Activated T-cell treated with anti-CD3 and anti-CD28 coated beads for 24 hours (primary cell): Measurements from ENCODE around the gene SLC25A25.
"Not testable (repeated sequence)": the region's sequence is repeated elsewhere in the genome, so short reads cannot be mapped to it uniquely, and the experiment has no call there.

Source experiments
- DNase-seq: peaks from one replicate; pipeline ENCODE4 v3.0.0-alpha.2; 2020; ENCODE audit warnings: low read depth

The SLC25A25 gene

DNA sequence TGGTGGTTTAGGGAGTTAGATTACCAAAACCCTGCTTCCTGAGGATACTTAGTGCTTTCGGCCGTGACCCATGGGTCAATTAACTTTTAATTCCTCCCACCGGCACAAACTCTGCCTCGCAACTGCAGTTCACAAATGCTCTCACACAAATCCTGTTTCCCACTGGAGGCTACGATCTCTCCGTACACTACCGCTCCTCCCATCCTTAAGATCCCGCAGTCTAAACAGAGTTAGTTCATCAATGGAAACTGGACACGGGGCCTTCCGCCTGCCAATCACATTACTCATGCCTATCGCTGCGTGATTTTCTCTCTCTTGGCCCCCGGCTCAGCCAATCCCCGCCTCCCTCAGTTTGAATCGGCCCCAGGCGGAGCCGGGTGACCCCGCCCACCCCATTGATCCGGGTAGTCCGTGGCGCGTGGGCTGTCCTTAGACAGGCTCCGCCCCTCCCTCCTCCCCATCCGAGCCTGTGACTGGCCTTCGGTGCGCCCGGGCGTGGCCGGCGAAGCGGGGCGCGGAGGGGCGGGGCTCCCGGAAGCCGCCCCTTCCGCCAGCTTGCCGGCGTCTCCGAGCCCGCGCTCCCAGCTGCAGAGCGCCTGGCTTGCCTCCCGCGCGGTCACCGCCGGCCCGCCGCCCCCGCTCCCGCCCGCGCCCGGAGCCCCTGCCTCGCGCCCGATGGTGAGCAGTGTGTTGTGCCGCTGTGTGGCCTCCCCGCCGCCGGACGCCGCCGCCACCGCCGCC lies at the start of gene SLC25A25:
TSS of gene SLC25A25 (plus strand) at position 588 of the 741 bp plus-strand sequence. CDS start at position 676, 88 bp downstream.
- peak; percentile 100 for DNase-seq

DNA sequence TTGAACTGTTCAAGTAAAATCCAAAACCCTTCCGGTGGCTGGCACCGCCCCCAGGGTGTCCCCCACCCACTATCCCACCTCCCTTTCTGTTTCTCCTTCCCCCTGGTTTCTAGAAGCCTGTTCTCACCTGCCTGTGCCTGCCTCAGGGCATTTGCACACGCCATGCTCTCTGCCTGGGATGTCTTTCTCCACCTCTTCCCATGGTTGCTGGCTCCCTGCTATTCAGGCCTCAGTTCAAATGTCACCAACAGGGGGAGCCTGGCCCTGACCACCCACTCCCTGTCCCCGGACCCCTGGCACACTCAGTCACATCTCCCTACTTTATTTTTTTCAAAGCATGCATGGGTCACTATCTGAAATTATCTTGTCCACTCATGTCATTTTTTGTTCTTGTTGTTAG lies 47.3 kb upstream of the SLC25A25 start:
- DNase-seq: no peak

DNA sequence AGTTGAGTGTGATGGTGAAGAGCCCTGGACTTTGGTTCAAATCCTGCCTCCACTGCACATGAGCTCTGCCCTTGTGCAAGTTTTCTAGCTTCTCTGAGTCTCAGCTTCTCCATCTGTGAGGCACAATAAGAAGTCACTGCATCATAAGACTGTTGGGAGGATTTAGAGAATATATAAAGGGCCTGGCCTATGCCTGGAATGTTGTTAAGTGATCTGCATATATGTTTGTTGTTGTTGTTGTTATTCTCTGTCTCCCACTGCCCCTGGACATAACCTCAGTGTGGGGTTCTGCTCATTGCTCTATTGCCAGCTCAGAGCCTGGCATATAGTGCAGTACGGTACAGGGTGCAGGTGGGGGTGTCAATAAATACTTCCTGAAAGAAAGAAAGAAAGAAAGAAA lies 46.9 kb upstream of the SLC25A25 start:
- DNase-seq: no peak

DNA sequence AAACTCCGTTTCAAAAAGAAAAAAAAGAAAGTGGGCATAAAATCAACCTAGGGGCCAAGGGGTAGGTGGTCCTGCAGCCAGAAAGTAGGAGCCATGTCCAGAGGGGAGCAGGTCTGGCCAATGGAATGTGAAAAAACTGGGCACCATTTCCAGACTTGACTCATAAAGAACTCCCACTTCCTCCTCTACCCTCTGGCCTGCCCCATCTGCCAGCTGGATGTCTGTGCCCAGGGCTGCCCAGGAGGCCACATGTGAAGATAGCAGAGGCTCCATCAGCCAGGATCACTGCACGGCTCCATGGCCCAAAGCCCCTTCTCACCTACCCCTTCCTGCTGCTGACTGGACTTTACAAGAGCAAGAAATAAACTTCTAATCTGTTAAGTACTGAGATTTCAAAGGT lies 45.1 kb upstream of the SLC25A25 start:
- no peak for DNase-seq

DNA sequence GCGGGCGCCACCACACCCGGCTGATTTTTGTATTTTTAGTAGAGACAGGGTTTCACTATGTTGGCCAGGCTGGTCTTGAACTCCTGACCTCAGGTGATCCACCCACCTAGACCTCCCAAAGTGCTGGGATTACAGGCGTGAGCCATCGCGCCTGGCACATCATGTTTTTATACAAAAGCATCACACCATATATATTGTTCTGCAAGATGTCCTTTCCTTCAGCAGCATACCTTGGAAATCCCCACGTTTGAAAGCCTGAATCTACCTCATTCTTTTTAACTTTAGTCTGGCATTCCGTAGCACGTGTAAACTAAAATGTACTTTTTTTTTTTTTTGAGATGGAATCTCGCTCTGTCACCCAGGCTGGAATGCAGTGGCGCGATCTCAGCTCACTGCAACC lies 44.4 kb upstream of the SLC25A25 start:
- not testable (repeated sequence) for DNase-seq

DNA sequence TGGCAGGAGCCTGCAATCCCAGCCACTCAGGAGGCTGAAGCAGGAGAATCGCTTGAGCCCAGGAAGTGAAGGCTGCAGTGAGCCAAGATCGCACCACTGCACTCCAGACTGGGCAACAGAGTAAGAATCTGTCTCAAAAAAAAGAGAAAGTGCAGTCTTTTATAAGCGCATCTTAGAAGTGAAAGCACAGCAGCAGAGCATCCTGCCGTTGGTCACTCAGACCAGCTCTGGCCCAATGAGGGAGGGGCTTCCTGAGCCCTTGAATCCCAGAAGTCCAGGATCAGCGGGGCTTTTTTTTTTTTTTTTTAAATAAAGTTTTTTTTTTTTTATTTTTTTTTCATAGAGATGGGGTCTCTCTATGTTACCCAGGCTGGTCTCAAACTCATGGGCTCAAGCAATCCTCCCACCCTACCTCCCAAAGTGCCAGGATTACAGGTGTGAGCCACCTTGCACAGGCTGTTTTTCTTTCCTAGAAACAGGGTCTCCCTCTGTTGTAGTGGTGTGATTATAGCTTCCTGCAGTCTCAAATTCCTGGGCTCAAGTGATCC lies 43.2 kb upstream of the SLC25A25 start:
- DNase-seq: no peak

DNA sequence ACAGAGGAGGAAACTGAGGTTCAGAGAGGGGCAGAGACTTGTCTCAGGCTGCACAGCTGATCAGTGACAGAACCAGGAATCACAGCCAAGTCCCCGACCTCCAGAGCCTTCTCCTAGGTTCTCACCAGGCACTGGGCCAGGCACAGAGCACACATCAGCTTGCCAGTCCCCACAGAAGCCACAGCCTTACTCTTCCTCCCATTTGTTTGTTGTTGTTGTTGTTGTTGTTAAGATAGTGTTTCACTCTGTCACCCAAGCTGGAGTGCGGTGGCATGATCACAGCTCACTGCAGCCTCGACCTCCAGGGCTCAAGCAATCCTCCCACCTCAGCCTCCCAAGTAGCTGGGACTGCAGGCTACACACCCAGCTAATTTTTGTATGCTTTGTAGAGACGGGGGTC lies 42.3 kb upstream of the SLC25A25 start:
- DNase-seq: no peak

DNA sequence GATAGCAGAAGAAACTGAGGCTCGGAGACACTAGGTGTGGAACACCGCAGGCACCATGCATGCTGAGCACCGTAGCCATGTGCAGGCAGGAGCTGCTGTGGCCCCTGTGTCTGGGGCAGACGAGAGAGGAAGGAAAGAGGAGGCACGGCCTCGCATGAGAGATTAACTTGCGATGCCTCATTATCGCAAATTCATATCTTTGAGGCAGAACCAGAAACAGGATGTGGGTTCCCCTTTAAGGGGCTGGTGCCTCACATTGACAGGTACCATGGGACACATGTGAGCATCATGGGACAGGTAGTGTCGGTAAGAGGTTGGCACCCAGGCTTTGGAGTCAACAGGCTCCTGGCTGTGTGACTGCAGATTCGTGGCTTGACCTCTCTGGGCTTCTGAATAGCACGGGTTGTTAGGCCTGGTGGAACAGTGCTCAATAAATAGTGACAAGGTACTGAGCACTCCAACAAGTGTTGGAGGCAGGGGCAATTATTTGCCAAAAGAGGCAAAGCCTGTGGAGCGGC lies 41.7 kb upstream of the SLC25A25 start:
- peak; percentile 63 for DNase-seq

DNA sequence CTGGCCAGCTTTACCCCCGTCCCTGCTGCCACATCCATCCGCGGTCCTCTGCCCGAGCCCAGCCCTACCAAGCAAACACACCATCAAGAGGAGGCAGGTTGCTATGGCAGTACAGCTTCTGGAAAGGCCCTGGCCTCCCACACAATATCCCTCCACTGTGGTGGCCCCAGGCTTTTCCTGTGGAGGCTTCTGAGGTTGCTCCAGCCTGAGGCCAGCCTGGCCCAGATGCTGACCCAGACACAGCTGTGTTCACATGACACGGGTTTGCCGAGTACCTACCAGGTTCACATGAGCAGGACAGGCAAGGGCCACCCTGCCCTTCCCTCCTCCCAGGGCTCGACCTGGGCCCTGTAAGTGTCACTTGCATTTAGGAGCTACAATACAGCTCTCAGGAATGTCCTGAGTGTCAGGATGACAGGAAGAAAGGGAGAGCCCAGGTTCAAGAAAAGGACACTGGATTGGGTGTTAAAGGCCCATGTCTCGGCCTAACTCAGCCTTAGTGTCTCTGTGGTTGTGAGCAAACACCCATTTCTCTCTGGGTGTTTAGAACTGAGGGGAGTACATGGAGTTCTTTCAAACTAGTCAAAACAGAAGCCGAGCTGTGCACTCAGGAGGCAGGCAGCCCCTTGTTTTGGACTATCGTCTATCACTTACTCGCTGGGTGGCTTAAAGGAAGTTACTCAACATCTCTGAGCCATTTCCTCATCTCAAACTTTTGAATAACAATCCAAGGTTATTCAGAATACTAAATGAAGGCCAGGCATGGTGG lies 41.1 kb upstream of the SLC25A25 start:
- DNase-seq: peak; percentile 38

DNA sequence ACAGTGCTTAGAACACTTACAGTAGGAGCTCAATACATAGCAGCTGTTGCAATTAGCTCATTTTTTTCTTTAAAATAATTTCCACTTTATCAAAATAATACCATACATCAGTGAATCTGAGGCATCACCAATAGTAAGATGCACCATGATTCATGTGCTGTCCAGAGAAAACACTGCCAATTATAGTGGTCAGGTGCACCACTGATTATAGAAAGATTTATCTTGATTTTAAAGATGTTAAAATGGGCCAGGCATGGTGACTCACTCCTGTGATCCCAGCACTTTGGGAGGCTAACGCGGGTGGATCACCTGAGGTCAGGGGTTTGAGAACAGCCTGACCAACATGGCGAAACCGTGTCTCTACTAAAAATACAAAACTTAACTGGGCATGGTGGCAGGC lies 40.3 kb upstream of the SLC25A25 start:
- DNase-seq: no peak

DNA sequence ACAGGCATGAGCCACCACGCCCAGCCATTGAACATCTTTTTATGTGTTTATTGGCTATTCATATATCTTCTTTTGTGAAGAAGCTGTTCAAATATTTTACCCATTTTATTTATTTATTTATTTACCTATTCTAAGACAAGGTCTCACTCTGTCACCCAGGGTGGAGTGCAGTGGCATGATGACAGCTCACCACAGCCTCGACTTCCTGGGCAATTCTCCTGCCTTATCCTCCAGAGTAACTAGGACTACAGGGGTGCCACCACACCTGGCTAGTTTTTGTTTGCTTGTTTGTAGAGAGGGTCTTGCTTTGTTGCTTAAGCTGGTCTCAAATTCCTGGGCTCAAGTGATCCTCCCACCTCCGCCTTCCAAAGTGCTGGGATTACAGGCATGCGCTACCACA lies 34.4 kb upstream of the SLC25A25 start:
- DNase-seq: no peak

DNA sequence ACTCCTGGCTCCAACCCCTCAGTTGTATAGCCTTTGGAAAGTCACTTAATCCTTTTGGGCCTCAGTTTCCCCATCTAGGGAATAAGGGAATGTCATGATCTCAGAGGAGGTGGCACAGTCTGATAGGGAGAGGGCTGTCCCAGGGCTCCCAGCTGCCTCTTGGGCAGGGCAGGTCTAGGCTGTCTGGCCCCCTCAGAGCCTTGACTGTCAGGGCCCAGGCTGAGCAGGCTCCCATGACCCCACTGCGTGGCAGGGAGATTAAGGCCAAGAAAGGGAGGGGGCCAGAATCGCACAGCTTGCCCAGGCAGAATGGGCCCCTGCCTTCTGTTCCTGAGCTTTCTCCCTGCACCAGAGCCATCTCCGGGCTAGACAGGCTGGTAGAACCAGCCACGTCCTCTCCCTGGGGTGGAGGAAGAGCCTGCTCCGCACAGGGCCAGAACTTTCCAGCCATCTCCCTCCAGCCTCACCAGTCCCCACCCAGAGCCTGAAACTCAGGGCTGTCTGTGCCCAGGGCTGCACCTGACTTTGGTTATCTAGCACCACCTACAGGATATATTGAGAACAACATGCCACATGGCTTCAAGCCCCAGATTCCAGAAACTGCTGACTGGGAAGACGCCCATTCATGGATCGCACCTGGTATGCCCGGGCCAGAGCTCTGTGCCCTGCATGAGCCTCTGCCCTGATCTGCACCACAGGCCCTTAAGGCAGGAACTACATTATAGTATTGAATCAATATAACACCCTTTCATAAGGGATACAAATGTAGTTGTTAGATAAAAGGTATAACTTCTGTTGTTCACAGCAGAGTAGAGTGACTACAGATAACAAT lies 33.0 kb upstream of the SLC25A25 start:
- peak; percentile 57 for DNase-seq

DNA sequence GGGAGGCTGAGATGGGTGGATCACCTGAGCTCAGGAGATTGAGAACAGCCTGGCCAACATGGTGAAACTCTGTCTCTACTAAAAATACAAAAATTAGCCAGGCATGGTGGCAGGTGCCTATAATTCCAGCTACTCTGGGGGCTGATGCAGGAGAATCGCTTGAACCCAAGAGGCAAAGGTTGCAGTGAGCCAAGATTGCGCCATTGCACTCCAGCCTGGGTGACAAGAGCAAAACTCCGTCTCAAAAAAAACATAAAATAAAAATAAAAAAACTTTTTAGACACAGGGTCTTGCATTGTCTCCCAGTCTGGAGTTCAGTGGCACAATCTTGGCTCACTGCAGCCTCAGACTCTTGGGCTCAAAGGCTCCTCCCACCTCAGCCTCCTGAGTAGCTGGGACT lies 31.5 kb upstream of the SLC25A25 start:
- not testable (repeated sequence) for DNase-seq

DNA sequence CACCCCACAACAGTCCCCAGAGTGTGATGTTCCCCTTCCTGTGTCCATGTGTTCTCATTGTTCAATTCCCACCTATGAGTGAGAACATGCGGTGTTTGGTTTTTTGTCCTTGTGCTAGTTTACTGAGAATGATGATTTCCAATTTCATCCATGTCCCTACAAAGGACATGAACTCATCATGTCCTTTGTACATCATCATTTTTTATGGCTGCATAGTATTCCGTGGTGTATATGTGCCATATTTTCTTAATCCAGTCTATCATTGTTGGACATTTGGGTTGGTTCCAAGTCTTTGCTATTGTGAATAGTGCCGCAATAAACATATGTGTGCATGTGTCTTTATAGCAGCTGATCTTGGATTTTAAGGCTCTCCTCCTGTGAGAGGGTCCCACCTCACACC lies 27.2 kb upstream of the SLC25A25 start:
- not testable (repeated sequence) for DNase-seq

DNA sequence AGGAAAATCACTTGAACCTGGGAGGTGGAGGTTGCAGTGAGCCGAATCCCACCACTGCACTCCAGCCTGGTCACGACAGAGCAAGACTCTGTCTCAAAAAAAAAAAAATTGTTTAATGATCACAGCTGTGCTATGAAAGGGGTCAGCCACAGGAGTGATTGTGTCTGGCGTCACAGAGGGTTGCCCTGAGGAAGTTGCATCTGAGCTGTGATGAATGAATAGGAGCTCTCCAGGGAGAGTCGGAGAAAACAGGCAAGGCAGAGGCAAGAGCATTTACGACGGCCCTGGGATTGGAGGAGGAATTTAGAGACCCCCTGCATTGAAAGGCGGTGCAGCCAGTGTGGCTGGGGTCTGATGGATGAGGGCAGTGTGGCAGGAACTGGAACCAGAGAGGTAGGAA lies 26.0 kb upstream of the SLC25A25 start:
- no peak for DNase-seq

DNA sequence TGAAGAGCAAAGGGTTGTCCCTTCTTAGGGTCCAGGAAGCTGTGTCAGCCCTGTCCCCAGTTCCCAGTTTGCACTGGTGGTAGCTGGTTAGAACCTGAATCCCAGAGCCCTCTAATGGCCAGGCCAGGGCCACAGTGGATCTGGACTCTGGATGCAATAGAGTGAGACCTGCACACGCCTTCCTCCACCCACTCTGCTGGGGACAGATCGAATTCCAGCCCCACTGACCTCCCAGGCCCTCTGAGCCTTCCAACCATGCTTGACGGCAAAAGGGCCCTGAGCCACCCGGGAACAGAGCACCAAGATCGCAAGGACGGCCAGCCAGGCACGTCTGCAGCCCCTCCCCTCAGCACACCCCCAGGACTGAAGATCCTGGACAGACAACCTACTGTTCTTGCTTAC lies 24.6 kb upstream of the SLC25A25 start:
- DNase-seq: no peak

DNA sequence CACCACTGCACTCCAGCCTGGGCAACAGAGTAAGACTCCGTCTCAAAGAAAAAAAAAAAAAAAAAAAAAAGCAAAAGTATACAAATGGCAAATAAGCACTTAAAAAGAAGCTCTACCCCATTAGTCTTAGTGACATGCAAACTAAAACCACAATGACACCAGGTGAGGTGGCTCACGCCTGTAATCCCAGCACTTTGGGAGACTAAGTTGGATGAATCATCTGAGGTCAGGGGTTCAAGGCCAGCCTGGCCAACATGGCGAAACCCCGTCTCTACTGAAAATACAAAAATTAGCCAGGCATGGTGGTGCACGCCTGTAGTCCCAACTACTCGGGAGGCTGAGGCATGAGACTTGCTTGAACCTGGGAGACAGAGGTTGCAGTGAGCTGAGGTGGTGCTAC lies 22.6 kb upstream of the SLC25A25 start:
- not testable (repeated sequence) for DNase-seq

DNA sequence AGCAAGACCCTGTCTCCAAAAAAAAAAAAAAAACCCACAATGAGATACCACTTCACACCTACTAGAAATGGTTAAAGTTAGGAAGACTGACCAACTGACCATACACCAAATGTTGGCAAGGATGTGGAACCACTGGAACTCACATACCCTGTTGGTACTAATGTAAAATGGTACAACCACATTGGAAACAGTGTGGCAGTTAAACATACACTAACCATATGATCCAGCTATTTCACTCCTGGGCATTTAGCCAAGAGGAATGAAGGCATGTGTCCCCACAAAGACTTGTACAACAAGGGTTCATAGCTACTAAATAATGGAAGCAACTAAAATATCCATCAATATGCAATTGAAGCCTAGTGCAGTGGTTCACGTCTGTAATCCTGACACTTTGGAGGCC lies 22.2 kb upstream of the SLC25A25 start:
- DNase-seq: no peak

DNA sequence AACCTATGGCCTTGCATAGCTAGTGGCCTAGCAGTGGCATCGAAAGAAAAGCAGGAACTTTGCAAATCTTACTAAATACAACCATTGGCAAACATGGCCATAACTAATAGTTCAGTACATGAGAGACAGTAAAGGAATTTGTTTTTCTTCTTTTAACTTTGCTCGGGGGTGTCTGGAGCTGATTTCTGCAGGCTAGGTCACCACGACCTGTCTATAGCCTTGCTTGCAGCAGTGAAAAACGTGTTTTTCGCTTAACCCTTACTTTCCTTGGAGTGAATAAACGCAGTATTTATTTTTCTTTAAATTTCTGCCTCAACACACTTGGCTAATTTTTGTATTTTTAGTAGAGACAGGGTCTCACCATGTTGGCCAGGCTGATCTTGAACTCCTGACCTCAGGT lies 20.8 kb upstream of the SLC25A25 start:
- no peak for DNase-seq

DNA sequence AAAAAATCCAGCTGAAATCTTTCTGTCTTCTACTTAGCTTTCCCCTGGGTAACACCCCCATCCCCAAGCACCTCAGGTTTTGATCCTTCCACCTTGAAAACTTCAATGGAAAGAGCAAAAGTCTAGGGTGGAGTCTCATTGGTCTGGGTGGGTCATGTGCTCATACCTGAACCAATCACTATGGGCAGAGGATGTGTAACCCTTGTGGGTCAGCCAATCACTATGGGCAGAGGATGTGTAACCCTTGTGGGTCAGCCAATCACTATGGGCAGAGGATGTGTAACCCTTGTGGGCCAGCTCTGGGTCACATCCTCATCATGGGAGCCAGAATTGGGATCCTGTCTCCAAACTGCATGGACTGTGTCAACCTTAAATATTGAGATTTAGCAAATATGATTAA lies 19.4 kb upstream of the SLC25A25 start:
- no peak for DNase-seq

DNA sequence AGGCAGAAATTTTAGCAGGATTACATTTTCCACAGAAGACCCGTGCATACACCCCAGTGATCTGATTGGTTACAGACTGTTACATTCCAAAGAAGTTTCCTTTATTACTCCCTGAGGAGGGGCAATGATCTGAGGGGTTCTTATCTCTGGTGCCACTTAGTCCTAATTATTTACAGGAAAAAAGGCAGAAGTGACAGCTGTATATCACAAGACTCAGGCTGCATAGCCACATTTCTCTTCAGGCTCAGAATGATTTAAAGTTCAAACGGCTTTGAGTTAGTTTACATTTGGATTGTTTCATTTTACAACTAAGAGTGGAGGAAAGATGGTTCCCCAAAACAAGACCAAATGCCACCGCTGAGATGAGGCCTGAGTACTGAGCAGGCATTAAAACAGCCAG lies 18.2 kb upstream of the SLC25A25 start:
- DNase-seq: no peak
